Gastroesophageal sphincter (tissue), 3 donors: Measurements from ENCODE around the gene CDK14.

Source experiments
- CTCF ChIP-seq, 4 experiments: fragments of 200-600 bp in 2 of 4; fragments of 450-650 bp in 2 of 4; sonication (generic) in 1 of 4; IDR thresholded peaks; one replicate each; pipeline ENCODE4 v1.5.1; 2017 to 2019; ENCODE audit warnings: antibody characterized with exemption in 4 of 4, mild to moderate bottlenecking in 2 of 4, moderate library complexity in 2 of 4
- EP300 ChIP-seq: sonication (generic); formaldehyde crosslinking; IDR thresholded peaks from one replicate; pipeline ENCODE4 v1.6.1; 2017; ENCODE audit warnings: antibody characterized with exemption, mild to moderate bottlenecking
- POLR2A ChIP-seq, 2 donors: fragments of 450-650 bp; IDR thresholded peaks; one replicate each; pipeline ENCODE4 v1.6.1; 2017; ENCODE audit warnings: antibody characterized with exemption in 2 of 2, mild to moderate bottlenecking in 2 of 2, moderate library complexity in 1 of 2
- POLR2AphosphoS5 ChIP-seq: sonication (generic); formaldehyde crosslinking; IDR thresholded peaks from one replicate; pipeline ENCODE4 v1.6.1; 2017; ENCODE audit warnings: antibody characterized with exemption

- TF ChIP-seq CTCF (IDR thresholded peaks at IDR 0.05) (no peak), POLR2AphosphoS5 (no peak), POLR2A (IDR thresholded peaks at IDR 0.05) (no peak), EP300 (no peak)
These were observed 448.0 kb downstream of the CDK14 start for GRCh38 chr7:91043924-91044645.
